PC-9 (cell line): ENCODE data around the gene TMEM30A. TPM values are rescaled to one million over a fixed set of nuclear protein-coding genes. Genes with fewer than 3 reads are reported as not detected.

Experiments
- BruUV-seq: library from RNA; stranded (reverse); fragments of 400-500 nt; replicated peaks from 2 replicates; lab custom pipeline; 2021; lab: Mats Ljungman, UMichigan
- CTCF ChIA-PET: fragments of 300-600 bp; sonication (Branson Sonifier 250); formaldehyde crosslinking; loops from one replicate; lab custom pipeline; 2022; ENCODE audit warnings: antibody characterized with exemption; lab: Charles Lee
- POLR2A ChIA-PET: fragments of 300-600 bp; sonication (Branson Sonifier 250); formaldehyde crosslinking; loops from one replicate; lab custom pipeline; 2022; ENCODE audit warnings: antibody characterized with exemption; ENCODE audit not compliant: unreplicated experiment; lab: Charles Lee
- DNase-seq, 2 experiments: peaks; one replicate each; pipeline versions ENCODE4 v3.0.0 to v3.0.0-alpha.2; 2015 to 2022; ENCODE audit warnings: mixed read lengths in 1 of 2
- H2AFZ ChIP-seq: fragments of 200-600 bp; sonication (generic); 2 replicates; pipeline ENCODE4 v1.8.1; 2017; ENCODE audit warnings: antibody characterized with exemption
- H3F3A ChIP-seq: fragments of 200-600 bp; sonication (generic); 2 replicates; pipeline ENCODE4 v1.8.1; 2017; ENCODE audit warnings: antibody characterized with exemption, mild to moderate bottlenecking, low read depth; ENCODE audit not compliant: insufficient read depth
- H3K27ac ChIP-seq: fragments of 200-600 bp; sonication (generic); 2 replicates; pipeline ENCODE4 v1.6.1; 2016; ENCODE audit warnings: mixed run types
- H3K27me3 ChIP-seq: fragments of 200-600 bp; sonication (generic); 2 replicates; pipeline ENCODE4 v1.6.1; 2016; ENCODE audit warnings: low read depth, mixed run types; ENCODE audit not compliant: insufficient read depth
- H3K36me3 ChIP-seq: fragments of 200-600 bp; sonication (generic); 2 replicates; pipeline ENCODE4 v1.6.1; 2016; ENCODE audit warnings: low read depth, mixed run types
- H3K4me1 ChIP-seq: fragments of 200-600 bp; sonication (generic); replicated peaks from 2 replicates; pipeline ENCODE4 v1.6.1; 2016; ENCODE audit warnings: mixed run types; ENCODE audit not compliant: insufficient read depth
- H3K4me2 ChIP-seq: fragments of 200-600 bp; sonication (generic); 2 replicates; pipeline ENCODE4 v1.6.1; 2017; ENCODE audit warnings: mixed run types
- H3K4me3 ChIP-seq: fragments of 200-600 bp; sonication (generic); 2 replicates; pipeline ENCODE4 v1.6.1; 2016; ENCODE audit warnings: mixed run types
- H3K79me2 ChIP-seq: fragments of 200-600 bp; sonication (generic); 2 replicates; pipeline ENCODE4 v1.6.1; 2017; ENCODE audit warnings: low read depth, mixed run types
- H3K9me2 ChIP-seq: fragments of 200-600 bp; sonication (generic); 2 replicates; pipeline ENCODE4 v1.8.1; 2017; ENCODE audit warnings: mild to moderate bottlenecking; ENCODE audit not compliant: insufficient read depth
- H3K9me3 ChIP-seq: fragments of 200-600 bp; sonication (generic); 2 replicates; pipeline ENCODE4 v1.8.1; 2016; ENCODE audit warnings: low read depth; ENCODE audit not compliant: insufficient read depth
- H4K20me1 ChIP-seq: fragments of 200-600 bp; sonication (generic); 2 replicates; pipeline ENCODE4 v1.8.1; 2017; ENCODE audit not compliant: insufficient read depth
- CTCF ChIP-seq: fragments of 200-600 bp; sonication (generic); conservative IDR thresholded peaks from 2 replicates; pipeline ENCODE4 v1.6.1; 2017; ENCODE audit warnings: mixed run types, antibody characterized with exemption, mild to moderate bottlenecking, moderate library complexity
- EZH2 ChIP-seq: fragments of 200-600 bp; sonication (generic); IDR thresholded peaks from 2 replicates; pipeline ENCODE4 v1.8.0; 2017; ENCODE audit warnings: antibody characterized with exemption, low read depth
- intact Hi-C: fragments of 100-400 bp; cut with micrococcal nuclease; formaldehyde crosslinking; loops from one replicate; pipeline ENCODE4 v1.10.0; 2022; ENCODE audit not compliant: unreplicated experiment
- total RNA-seq: library from RNA; stranded (reverse); gene quantifications from 2 replicates; pipeline ENCODE4 v1.2.3, GENCODE V29; 2021

The TMEM30A gene
- total RNA-seq, 1 experiment from 2014 or later, result 122 TPM

GRCh38 chr6:75275067-75275466 lies 9.5 kb downstream of the TMEM30A start:
- CTCF ChIA-PET, result no interaction called here
- H3K9me3 ChIP-seq, result no peaks in the 10 kb centered on the region
- peak in 1 of 2 experiments; percentile 78 for DNase-seq
- peak overlapping the region; percentile 52 for H3K27ac ChIP-seq
- H2AFZ ChIP-seq, result no peak overlapping the region
- H3K9me2 ChIP-seq, result no peaks in the 10 kb centered on the region
- peaks cover 13% of the 10 kb centered on the region; the same call in 1 of the 2 replicates for H3F3A ChIP-seq
- H4K20me1 ChIP-seq, result no peaks in the 10 kb centered on the region
- H3K4me2 ChIP-seq, result peak overlapping the region; percentile 9; the same call in 1 of the 2 replicates
- peaks cover 7% of the 10 kb centered on the region; the same call in 1 of the 2 replicates for H3K36me3 ChIP-seq
- no peaks in the 10 kb centered on the region for H3K27me3 ChIP-seq
- no peak for TF ChIP-seq CTCF
- no peak for TF ChIP-seq EZH2
- no TSS peak for BruUV-seq
- H3K4me1 ChIP-seq, result peaks cover 16% of the 10 kb centered on the region
- POLR2A ChIA-PET, result interaction anchor here (0.6 kb wide), 1 partner anchor 10 kb away, joined by 8 read pairs; the partner anchor contains the start of gene TMEM30A
- no peak overlapping the region for H3K4me3 ChIP-seq
- intact Hi-C loops, result no loop called here
- peaks cover 90% of the 10 kb centered on the region for H3K79me2 ChIP-seq

DNA sequence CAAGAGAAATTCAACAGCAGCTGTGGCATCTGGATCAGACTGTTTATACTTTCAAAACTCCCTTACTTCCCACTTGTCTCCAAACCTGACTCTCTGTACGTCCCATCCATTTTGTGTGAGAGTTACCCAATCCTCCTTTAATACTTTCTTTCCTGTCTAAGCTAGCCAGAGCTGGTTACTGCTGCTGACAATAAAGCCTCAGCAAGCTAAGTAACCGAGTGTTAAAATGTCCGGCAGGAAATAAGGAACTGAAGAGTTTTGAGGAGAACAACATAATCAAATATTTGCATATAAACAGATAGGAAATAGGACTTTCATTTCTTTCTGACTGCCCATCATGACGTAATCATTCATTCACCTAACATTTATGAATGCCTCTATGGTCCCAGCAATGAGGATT lies 11.6 kb downstream of the TMEM30A start:
- H3K36me3 ChIP-seq, result peaks cover 7% of the 10 kb centered on the region; the same call in 1 of the 2 replicates
- H3K4me2 ChIP-seq, result no peak overlapping the region
- BruUV-seq, result no TSS peak
- H3F3A ChIP-seq, result peaks cover 13% of the 10 kb centered on the region; the same call in 1 of the 2 replicates
- no peaks in the 10 kb centered on the region for H3K9me3 ChIP-seq
- no peak for TF ChIP-seq EZH2
- no peak for TF ChIP-seq CTCF
- no peak overlapping the region for H3K4me3 ChIP-seq
- no peak for DNase-seq
- H3K27ac ChIP-seq, result no peak overlapping the region
- H3K79me2 ChIP-seq, result peaks cover 77% of the 10 kb centered on the region
- no peaks in the 10 kb centered on the region for H3K9me2 ChIP-seq
- peaks cover 21% of the 10 kb centered on the region for H3K4me1 ChIP-seq
- H4K20me1 ChIP-seq, result no peaks in the 10 kb centered on the region; the same call in 1 of the 2 replicates
- H2AFZ ChIP-seq, result no peak overlapping the region
- H3K27me3 ChIP-seq, result no peaks in the 10 kb centered on the region
- ChIA-PET CTCF (no interaction called here), POLR2A (no interaction called here)
- intact Hi-C loops, result no loop called here

- no peaks in the 10 kb centered on the region for H3K9me3 ChIP-seq
- TF ChIP-seq EZH2 (no peak), CTCF (no peak)
- H3F3A ChIP-seq, result peaks cover 13% of the 10 kb centered on the region; the same call in 1 of the 2 replicates
- peaks cover 7% of the 10 kb centered on the region; the same call in 1 of the 2 replicates for H3K36me3 ChIP-seq
- no peak for DNase-seq
- H3K79me2 ChIP-seq, result peaks cover 72% of the 10 kb centered on the region
- H2AFZ ChIP-seq, result no peak overlapping the region
- no TSS peak for BruUV-seq
- ChIA-PET CTCF (no interaction called here), POLR2A (no interaction called here)
- peaks cover 23% of the 10 kb centered on the region for H3K4me1 ChIP-seq
- peaks cover 4% of the 10 kb centered on the region; the same call in 1 of the 2 replicates for H4K20me1 ChIP-seq
- no peaks in the 10 kb centered on the region for H3K27me3 ChIP-seq
- no peak overlapping the region for H3K4me2 ChIP-seq
- intact Hi-C loops, result no loop called here
- H3K9me2 ChIP-seq, result no peaks in the 10 kb centered on the region
- H3K27ac ChIP-seq, result no peak overlapping the region
- no peak overlapping the region for H3K4me3 ChIP-seq
Observed at GRCh38 chr6:75272145-75272840, 12.3 kb downstream of the TMEM30A start.
